Measurements from ENCODE around the gene ZBTB7C. TPM values are rescaled to one million over a fixed set of nuclear protein-coding genes. Genes with fewer than 3 reads are reported as not detected.

Gene ZBTB7C
- total and polyA plus RNA-seq, 2 of the 4 experiments (the other 2 are of a cell fraction), result not detected

GRCh38 chr18:48027401-48027963 lies 381.7 kb downstream of the ZBTB7C start:
- intact Hi-C loops (cut with micrococcal nuclease) (no loop called here), in situ Hi-C loops (cut with MboI; ENCODE audit: low sequenced_read_pairs) (no loop called here), dilution Hi-C loops (cut with HindIII; ENCODE audit: low sequenced_read_pairs, unreplicated experiment) (no loop called here)
- no peaks in the 10 kb centered on the region for H3K9me3 ChIP-seq (ENCODE audit: control insufficient read depth, insufficient read depth, low read length)
- H2BK15ac ChIP-seq (ENCODE audit: low read depth, low read length), result no peak overlapping the region
- H2BK5ac ChIP-seq (ENCODE audit: low read depth, low read length, poor library complexity, severe bottlenecking), result no peak overlapping the region
- ATAC-seq (ENCODE audit: low read depth), result no peak; the same call in 1 of the 2 replicates
- no peak for TF ChIP-seq RAD21 (IDR thresholded peaks at IDR 0.05; ENCODE audit: low read length)
- TF ChIP-seq RFX5 (IDR thresholded peaks at IDR 0.05; ENCODE audit: low read depth, low read length), result no peak
- TF ChIP-seq FOS (IDR thresholded peaks at IDR 0.05; ENCODE audit: low read depth, low read length), result no peak
- TF ChIP-seq MAZ (IDR thresholded peaks at IDR 0.05; ENCODE audit: borderline replicate concordance, low read depth, low read length), result no peak
- no peak for TF ChIP-seq MXI1 (IDR thresholded peaks at IDR 0.05; ENCODE audit: borderline replicate concordance, low read depth, low read length)
- no peak for TF ChIP-seq MAFK (IDR thresholded peaks at IDR 0.05; ENCODE audit: low read depth, low read length)
- no peak for TF ChIP-seq BHLHE40 (IDR thresholded peaks at IDR 0.05; ENCODE audit: low read depth, low read length)
- no peak for TF ChIP-seq POLR2A (IDR thresholded peaks at IDR 0.05; ENCODE audit: low read depth, low read length)
- TF ChIP-seq, protein P1, sequence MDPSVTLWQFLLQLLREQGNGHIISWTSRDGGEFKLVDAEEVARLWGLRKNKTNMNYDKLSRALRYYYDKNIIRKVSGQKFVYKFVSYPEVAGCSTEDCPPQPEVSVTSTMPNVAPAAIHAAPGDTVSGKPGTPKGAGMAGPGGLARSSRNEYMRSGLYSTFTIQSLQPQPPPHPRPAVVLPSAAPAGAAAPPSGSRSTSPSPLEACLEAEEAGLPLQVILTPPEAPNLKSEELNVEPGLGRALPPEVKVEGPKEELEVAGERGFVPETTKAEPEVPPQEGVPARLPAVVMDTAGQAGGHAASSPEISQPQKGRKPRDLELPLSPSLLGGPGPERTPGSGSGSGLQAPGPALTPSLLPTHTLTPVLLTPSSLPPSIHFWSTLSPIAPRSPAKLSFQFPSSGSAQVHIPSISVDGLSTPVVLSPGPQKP (IDR thresholded peaks at IDR 0.05; ENCODE audit: borderline replicate concordance, low read depth, low read length), result no peak
- TF ChIP-seq CEBPB (IDR thresholded peaks at IDR 0.05; ENCODE audit: low read depth, low read length), result no peak
- no peak for TF ChIP-seq NFE2L2 (IDR thresholded peaks at IDR 0.05; ENCODE audit: low read depth, low read length)
- no peak for TF ChIP-seq CHD1 (IDR thresholded peaks at IDR 0.05; ENCODE audit: low read depth, low read length)
- no peak for TF ChIP-seq SMC3 (IDR thresholded peaks at IDR 0.05; ENCODE audit: low read depth, low read length)
- TF ChIP-seq, protein P2, sequence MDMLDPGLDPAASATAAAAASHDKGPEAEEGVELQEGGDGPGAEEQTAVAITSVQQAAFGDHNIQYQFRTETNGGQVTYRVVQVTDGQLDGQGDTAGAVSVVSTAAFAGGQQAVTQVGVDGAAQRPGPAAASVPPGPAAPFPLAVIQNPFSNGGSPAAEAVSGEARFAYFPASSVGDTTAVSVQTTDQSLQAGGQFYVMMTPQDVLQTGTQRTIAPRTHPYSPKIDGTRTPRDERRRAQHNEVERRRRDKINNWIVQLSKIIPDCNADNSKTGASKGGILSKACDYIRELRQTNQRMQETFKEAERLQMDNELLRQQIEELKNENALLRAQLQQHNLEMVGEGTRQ (IDR thresholded peaks at IDR 0.05; ENCODE audit: low read depth, low read length), result no peak
- TF ChIP-seq CTCF (conservative IDR thresholded peaks at IDR 0.05; ENCODE audit: low read depth, low read length), result no peak
- no peak for TF ChIP-seq RCOR1 (IDR thresholded peaks at IDR 0.05; ENCODE audit: insufficient replicate concordance, low read length)
- CTCF ChIA-PET, result no interaction called here
- no peak overlapping the region for H3K4me2 ChIP-seq (ENCODE audit: low read depth, low read length)
- no peak overlapping the region for H3K27ac ChIP-seq (ENCODE audit: insufficient read depth, low read length)
- H3K79me1 ChIP-seq (ENCODE audit: low read depth in 1 of 2, low read length in 2 of 2), result no peaks in the 10 kb centered on the region
- H3K9me1 ChIP-seq (ENCODE audit: insufficient read depth, low read length), result no peaks in the 10 kb centered on the region
- peaks cover 9% of the 10 kb centered on the region for H3K27me3 ChIP-seq (ENCODE audit: control insufficient read depth, insufficient read depth, low read length)
- no peak overlapping the region for H2AK9ac ChIP-seq (replicated peaks; ENCODE audit: low read depth, low read length, poor library complexity)
- H3K14ac ChIP-seq (replicated peaks; ENCODE audit: low read depth, low read length), result no peak overlapping the region
- H2AFZ ChIP-seq (replicated peaks; ENCODE audit: low read length, poor library complexity), result no peak overlapping the region
- BruUV-seq (replicated peaks), result no TSS peak
- no CpG with 5 or more reads among the region's 7 CpGs for WGBS, 2 experiments (ENCODE audit: extremely low coverage in 2 of 2, insufficient read length in 1 of 2)
- H4K91ac ChIP-seq (ENCODE audit: insufficient read depth, low read depth, low read length), result no peak overlapping the region
- POLR2A ChIA-PET (ENCODE audit: unreplicated experiment), result no interaction called here
- no peaks in the 10 kb centered on the region for H4K20me1 ChIP-seq (ENCODE audit: insufficient read depth, low read length)
- H3K18ac ChIP-seq (ENCODE audit: low read depth, low read length), result no peak overlapping the region
- no peaks in the 10 kb centered on the region for H3K36me3 ChIP-seq (ENCODE audit: control insufficient read depth, insufficient read depth, low read length)
- H4K5ac ChIP-seq (ENCODE audit: low read depth, low read length), result no peak overlapping the region
- DNase-seq, result no peak
- no peak overlapping the region for H2AK5ac ChIP-seq (ENCODE audit: low read depth, low read length)
- H3K4me1 ChIP-seq (ENCODE audit: control insufficient read depth, insufficient read depth, low read length), result no peaks in the 10 kb centered on the region
- H2BK20ac ChIP-seq (ENCODE audit: low read depth, low read length), result no peak overlapping the region
- no peak overlapping the region for H3K23ac ChIP-seq (ENCODE audit: low read depth, low read length)
- no peak overlapping the region for H3K9ac ChIP-seq (ENCODE audit: low read depth, low read length)
- H3K4ac ChIP-seq (ENCODE audit: low read depth, low read length), result no peak overlapping the region
- H3K56ac ChIP-seq (ENCODE audit: extremely low read depth, insufficient read depth, low read length), result no peak overlapping the region
- no peak overlapping the region for H2BK120ac ChIP-seq (ENCODE audit: low read depth, low read length)
- no peak overlapping the region for H4K8ac ChIP-seq (ENCODE audit: low read depth in 2 of 2, low read length in 2 of 2)
- H3K4me3 ChIP-seq (ENCODE audit: insufficient read depth, low read depth, low read length), result no peak overlapping the region
